Mesothelial cell of epicardium (in vitro differentiated cells): Measurements from ENCODE around the gene NGLY1. TPM values are rescaled to one million over a fixed set of nuclear protein-coding genes. Genes with fewer than 3 reads are reported as not detected.

Source experiments
- DNase-seq, 2 experiments: peaks; one replicate each; pipeline ENCODE4 v3.0.0; 2021; ENCODE audit warnings: low spot score in 2 of 2; ENCODE audit not compliant: unreplicated experiment in 2 of 2
- H3K27ac Mint-ChIP-seq: 2 replicates; pipeline ENCODE4 v1.8.0; 2021; ENCODE audit warnings: mixed read lengths
- H3K27me3 Mint-ChIP-seq: 2 replicates; pipeline ENCODE4 v1.8.0; 2021; ENCODE audit warnings: low read depth, mixed read lengths
- H3K36me3 Mint-ChIP-seq: 2 replicates; pipeline ENCODE4 v1.8.0; 2021; ENCODE audit warnings: mixed read lengths
- H3K4me1 Mint-ChIP-seq: 2 replicates; pipeline ENCODE4 v1.8.0; 2021; ENCODE audit warnings: mixed read lengths
- H3K4me3 Mint-ChIP-seq: 2 replicates; pipeline ENCODE4 v1.8.0; 2021; ENCODE audit warnings: mild to moderate bottlenecking, moderate library complexity, mixed read lengths
- H3K9me3 Mint-ChIP-seq: 2 replicates; pipeline ENCODE4 v1.8.0; 2021; ENCODE audit warnings: mixed read lengths
- total RNA-seq: library from RNA; stranded (reverse); gene quantifications from 3 replicates; pipeline ENCODE4 v1.2.1, GENCODE V29; 2021
- TF ChIP-seq, protein P1 (sequence below): fragments of 200-600 bp; sonication (generic); IDR thresholded peaks from one replicate; pipeline ENCODE4 v1.5.0; 2021; ENCODE audit warnings: antibody characterized with exemption; ENCODE audit not compliant: unreplicated experiment

NGLY1 gene
- total RNA-seq, 1 donor from 2014 or later, result 32.7 TPM

- peaks cover 25% of the 10 kb centered on the region for H3K36me3 Mint-ChIP-seq
- peaks cover 3% of the 10 kb centered on the region for H3K9me3 Mint-ChIP-seq
- H3K4me1 Mint-ChIP-seq, result peaks cover 18% of the 10 kb centered on the region
- H3K27me3 Mint-ChIP-seq, result no peaks in the 10 kb centered on the region
- H3K4me3 Mint-ChIP-seq, result no peak overlapping the region
- DNase-seq, result no peak
- H3K27ac Mint-ChIP-seq, result peak overlapping the region; percentile 47
- TF ChIP-seq, protein P1, sequence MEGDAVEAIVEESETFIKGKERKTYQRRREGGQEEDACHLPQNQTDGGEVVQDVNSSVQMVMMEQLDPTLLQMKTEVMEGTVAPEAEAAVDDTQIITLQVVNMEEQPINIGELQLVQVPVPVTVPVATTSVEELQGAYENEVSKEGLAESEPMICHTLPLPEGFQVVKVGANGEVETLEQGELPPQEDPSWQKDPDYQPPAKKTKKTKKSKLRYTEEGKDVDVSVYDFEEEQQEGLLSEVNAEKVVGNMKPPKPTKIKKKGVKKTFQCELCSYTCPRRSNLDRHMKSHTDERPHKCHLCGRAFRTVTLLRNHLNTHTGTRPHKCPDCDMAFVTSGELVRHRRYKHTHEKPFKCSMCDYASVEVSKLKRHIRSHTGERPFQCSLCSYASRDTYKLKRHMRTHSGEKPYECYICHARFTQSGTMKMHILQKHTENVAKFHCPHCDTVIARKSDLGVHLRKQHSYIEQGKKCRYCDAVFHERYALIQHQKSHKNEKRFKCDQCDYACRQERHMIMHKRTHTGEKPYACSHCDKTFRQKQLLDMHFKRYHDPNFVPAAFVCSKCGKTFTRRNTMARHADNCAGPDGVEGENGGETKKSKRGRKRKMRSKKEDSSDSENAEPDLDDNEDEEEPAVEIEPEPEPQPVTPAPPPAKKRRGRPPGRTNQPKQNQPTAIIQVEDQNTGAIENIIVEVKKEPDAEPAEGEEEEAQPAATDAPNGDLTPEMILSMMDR, result no peak
Observed at GRCh38 chr3:25724948-25725645, 58.1 kb downstream of the NGLY1 start.

- no peak for DNase-seq
- Mint-ChIP-seq H3K27ac (no peak overlapping the region), H3K9me3 (peaks cover 3% of the 10 kb centered on the region), H3K4me1 (peaks cover 18% of the 10 kb centered on the region), H3K4me3 (no peak overlapping the region), H3K27me3 (no peaks in the 10 kb centered on the region), H3K36me3 (peaks cover 20% of the 10 kb centered on the region)
- TF ChIP-seq, protein P1, result no peak
Observed at GRCh38 chr3:25723802-25724201, 59.4 kb downstream of the NGLY1 start.

- H3K9me3 Mint-ChIP-seq, result peaks cover 11% of the 10 kb centered on the region
- TF ChIP-seq, protein P1, result no peak
- H3K4me1 Mint-ChIP-seq, result no peaks in the 10 kb centered on the region
- H3K4me3 Mint-ChIP-seq, result no peak overlapping the region
- peaks cover 16% of the 10 kb centered on the region for H3K36me3 Mint-ChIP-seq
- no peak for DNase-seq
- no peaks in the 10 kb centered on the region for H3K27me3 Mint-ChIP-seq
- H3K27ac Mint-ChIP-seq, result no peak overlapping the region
Observed at GRCh38 chr3:25719321-25719720, 63.9 kb downstream of the NGLY1 start.

DNA sequence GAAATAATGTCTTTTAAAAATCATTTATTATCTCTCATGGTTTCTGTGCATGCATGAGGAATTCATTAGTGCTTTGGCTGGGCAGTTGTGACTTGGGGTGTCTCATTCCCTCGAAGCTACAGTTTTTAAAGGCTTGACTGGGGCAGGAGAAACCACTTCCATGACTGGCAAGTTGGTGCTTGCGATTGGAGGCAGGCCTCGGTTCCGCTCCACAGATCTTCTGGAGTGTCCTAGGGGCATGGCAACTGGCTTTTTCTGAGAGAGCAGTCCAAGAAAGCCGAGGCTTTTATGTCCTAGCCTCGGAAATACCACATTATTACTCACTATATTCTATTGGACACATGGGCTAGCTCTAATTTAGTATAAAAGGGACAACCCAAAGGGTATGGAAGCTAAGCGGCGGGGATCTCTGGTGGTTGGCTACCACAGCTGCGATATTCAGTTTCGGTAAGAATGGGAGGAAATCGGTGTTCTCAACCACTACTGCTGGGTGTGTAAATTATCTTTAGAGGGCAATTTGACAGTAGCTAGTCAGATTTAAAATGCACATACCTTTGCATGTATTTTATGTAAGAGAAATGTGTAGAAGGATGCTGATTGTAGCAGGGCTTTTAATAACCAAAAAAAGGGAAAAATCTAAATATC is 69.8 kb downstream of the NGLY1 start:
- Mint-ChIP-seq H3K27me3 (no peaks in the 10 kb centered on the region), H3K4me1 (peaks cover 2% of the 10 kb centered on the region), H3K4me3 (no peak overlapping the region), H3K36me3 (peaks cover 16% of the 10 kb centered on the region), H3K27ac (no peak overlapping the region), H3K9me3 (peaks cover 11% of the 10 kb centered on the region)
- TF ChIP-seq, protein P1, result no peak
- no peak for DNase-seq

- no peaks in the 10 kb centered on the region for H3K9me3 Mint-ChIP-seq
- peaks cover 4% of the 10 kb centered on the region for H3K4me1 Mint-ChIP-seq
- TF ChIP-seq, protein P1, result no peak
- H3K27ac Mint-ChIP-seq, result no peak overlapping the region
- no peaks in the 10 kb centered on the region for H3K36me3 Mint-ChIP-seq
- no peak overlapping the region for H3K4me3 Mint-ChIP-seq
- no peaks in the 10 kb centered on the region for H3K27me3 Mint-ChIP-seq
- no peak for DNase-seq
Observed at GRCh38 chr3:25711090-25711489, 72.2 kb downstream of the NGLY1 start.
